IMR-90 (cell line): ENCODE results near the gene HAVCR1. TPM values are rescaled to one million over a fixed set of nuclear protein-coding genes. Genes with fewer than 3 reads are reported as not detected.

Experiments used
- ATAC-seq: fragments of 200-7000 bp; cut with Tn5 transposase; 2 replicates; pipeline ENCODE4 v1.9.1; 2020; ENCODE audit warnings: low read depth, mild to moderate bottlenecking, moderate library complexity
- BruUV-seq: library from RNA; stranded (reverse); fragments of 400-500 nt; replicated peaks from 2 replicates; lab custom pipeline; 2021; lab: Mats Ljungman, UMichigan
- CTCF ChIA-PET: fragments of 300-600 bp; formaldehyde crosslinking; extraction: SDS; loops from one replicate; lab custom pipeline; 2021; ENCODE audit warnings: antibody characterized with exemption; lab: Yijun Ruan, JAX
- POLR2A ChIA-PET: fragments of 300-600 bp; sonication (Branson Sonifier 250); formaldehyde crosslinking; loops from one replicate; lab custom pipeline; 2022; ENCODE audit warnings: antibody characterized with exemption; ENCODE audit not compliant: unreplicated experiment; lab: Charles Lee
- DNase-seq: peaks from one replicate; pipeline ENCODE4 v3.0.0; 2013
- H2AFZ ChIP-seq: replicated peaks from 2 replicates; pipeline ENCODE3; 2013; ENCODE audit warnings: low read length, mild to moderate bottlenecking; ENCODE audit not compliant: poor library complexity
- H2AK5ac ChIP-seq: 2 replicates; pipeline ENCODE4 v1.6.1; 2013; ENCODE audit warnings: low read depth, low read length, inconsistent platforms
- H2AK9ac ChIP-seq: replicated peaks from 2 replicates; pipeline ENCODE3; 2013; ENCODE audit warnings: mild to moderate bottlenecking, low read depth, low read length, moderate library complexity; ENCODE audit not compliant: poor library complexity
- H2BK120ac ChIP-seq: 2 replicates; pipeline ENCODE4 v1.6.1; 2013; ENCODE audit warnings: low read depth, low read length, inconsistent platforms
- H2BK15ac ChIP-seq: 3 replicates; pipeline ENCODE4 v1.6.1; 2013; ENCODE audit warnings: low read depth, low read length, inconsistent platforms
- H2BK20ac ChIP-seq: 2 replicates; pipeline ENCODE4 v1.6.1; 2013; ENCODE audit warnings: low read depth, mild to moderate bottlenecking, inconsistent platforms, low read length, moderate library complexity
- H2BK5ac ChIP-seq: 2 replicates; pipeline ENCODE4 v1.6.1; 2013; ENCODE audit warnings: mild to moderate bottlenecking, low read depth, low read length, inconsistent platforms; ENCODE audit not compliant: poor library complexity, severe bottlenecking
- H3K14ac ChIP-seq: replicated peaks from 2 replicates; pipeline ENCODE4 v1.6.1; 2013; ENCODE audit warnings: low read depth, low read length, inconsistent platforms
- H3K18ac ChIP-seq: 2 replicates; pipeline ENCODE4 v1.6.1; 2013; ENCODE audit warnings: low read depth, low read length, control low read depth
- H3K23ac ChIP-seq: 2 replicates; pipeline ENCODE4 v1.6.1; 2013; ENCODE audit warnings: low read depth, low read length, inconsistent platforms
- H3K27ac ChIP-seq: 2 replicates; pipeline ENCODE4 v1.5.1; 2013; ENCODE audit warnings: mild to moderate bottlenecking, control low read depth, low read length; ENCODE audit not compliant: insufficient read depth
- H3K27me3 ChIP-seq: 2 replicates; pipeline ENCODE4 v1.6.1; 2013; ENCODE audit warnings: low read length; ENCODE audit not compliant: control insufficient read depth, insufficient read depth
- H3K36me3 ChIP-seq: 2 replicates; pipeline ENCODE4 v1.6.1; 2013; ENCODE audit warnings: low read length, mixed read lengths; ENCODE audit not compliant: control insufficient read depth, insufficient read depth
- H3K4ac ChIP-seq: 2 replicates; pipeline ENCODE4 v1.6.1; 2013; ENCODE audit warnings: low read depth, low read length, inconsistent platforms
- H3K4me1 ChIP-seq: 2 replicates; pipeline ENCODE4 v1.6.1; 2013; ENCODE audit warnings: low read length, mixed read lengths; ENCODE audit not compliant: control insufficient read depth, insufficient read depth
- H3K4me2 ChIP-seq: 2 replicates; pipeline ENCODE4 v1.6.1; 2013; ENCODE audit warnings: low read depth, mild to moderate bottlenecking, control low read depth, low read length, moderate library complexity
- H3K4me3 ChIP-seq: 2 replicates; pipeline ENCODE4 v1.5.1; 2013; ENCODE audit warnings: low read depth, mild to moderate bottlenecking, control low read depth, low read length, moderate library complexity; ENCODE audit not compliant: insufficient read depth
- H3K56ac ChIP-seq: 2 replicates; pipeline ENCODE4 v1.6.1; 2013; ENCODE audit warnings: low read length, inconsistent platforms; ENCODE audit not compliant: insufficient read depth; ENCODE audit errors: extremely low read depth
- H3K79me1 ChIP-seq, 2 experiments: 2 replicates each; pipeline ENCODE4 v1.6.1; 2013; ENCODE audit warnings: low read length in 2 of 2, inconsistent platforms in 1 of 2, low read depth in 1 of 2
- H3K9ac ChIP-seq: 2 replicates; pipeline ENCODE4 v1.6.1; 2013; ENCODE audit warnings: low read depth, low read length, control low read depth
- H3K9me1 ChIP-seq: 2 replicates; pipeline ENCODE4 v1.6.1; 2013; ENCODE audit warnings: low read length, inconsistent platforms; ENCODE audit not compliant: insufficient read depth
- H3K9me3 ChIP-seq: 2 replicates; pipeline ENCODE4 v1.6.1; 2013; ENCODE audit warnings: low read length; ENCODE audit not compliant: control insufficient read depth, insufficient read depth
- H4K20me1 ChIP-seq: 2 replicates; pipeline ENCODE4 v1.6.1; 2013; ENCODE audit warnings: low read length, inconsistent platforms; ENCODE audit not compliant: insufficient read depth
- H4K5ac ChIP-seq: 2 replicates; pipeline ENCODE4 v1.6.1; 2013; ENCODE audit warnings: mild to moderate bottlenecking, low read depth, low read length, control low read depth
- H4K8ac ChIP-seq, 2 experiments: 2 replicates each; pipeline ENCODE4 v1.6.1; 2013; ENCODE audit warnings: low read depth in 2 of 2, low read length in 2 of 2, control low read depth in 1 of 2, inconsistent platforms in 1 of 2
- H4K91ac ChIP-seq: 2 replicates; pipeline ENCODE4 v1.6.1; 2013; ENCODE audit warnings: low read depth, low read length, inconsistent platforms; ENCODE audit not compliant: insufficient read depth
- RAD21 ChIP-seq: IDR thresholded peaks from 2 replicates; pipeline ENCODE4 v1.6.1; 2012; ENCODE audit warnings: low read length, improper control_type of control experiment
- WGBS, 2 experiments: methylation state at CpG; one replicate each; pipeline versions ENCODE4 v1.1.5 to v1.1.7; 2013; ENCODE audit warnings: missing lambda C conversion rate in 2 of 2; ENCODE audit not compliant: insufficient read length in 1 of 2; ENCODE audit errors: extremely low coverage in 2 of 2; 5-methylcytosine and 5-hydroxymethylcytosine counted together
- dilution Hi-C: fragments of 300-500 bp; cut with HindIII; formaldehyde crosslinking; loops from one replicate; pipeline ENCODE4 v1.14.3; 2018; ENCODE audit warnings: low sequenced_read_pairs; ENCODE audit not compliant: unreplicated experiment
- in situ Hi-C: fragments of 300-500 bp; cut with MboI; formaldehyde crosslinking; loops from 3 replicates; pipeline ENCODE4 v1.14.3; 2019; ENCODE audit warnings: low sequenced_read_pairs, inconsistent platforms, mixed read lengths
- intact Hi-C: fragments of 100-400 bp; cut with micrococcal nuclease; formaldehyde crosslinking; loops from 2 replicates; pipeline ENCODE4 v1.10.0; 2022
- polyA plus RNA-seq, 3 experiments: library from polyadenylated mRNA; depleted of rRNA; stranded (reverse); fragments of >200 nt; gene quantifications; 2 replicates each; pipeline ENCODE4 v1.2.3, GENCODE V29; 2012; ENCODE audit warnings: low replicate concordance in 1 of 3
- total RNA-seq: library from RNA; depleted of rRNA; stranded (reverse); fragments of >200 nt; gene quantifications from 2 replicates; pipeline ENCODE4 v1.2.3, GENCODE V29; 2012
- TF ChIP-seq, protein P1 (sequence below): fragments of 150-350 bp; IDR thresholded peaks from 2 replicates; pipeline ENCODE4 v1.6.1; 2017; ENCODE audit warnings: mild to moderate bottlenecking, antibody characterized with exemption, low read length, low read depth
- TF ChIP-seq, protein P2 (sequence below): fragments of 150-350 bp; IDR thresholded peaks from 2 replicates; pipeline ENCODE4 v1.6.1; 2016; ENCODE audit warnings: low read depth, mild to moderate bottlenecking, low read length, moderate library complexity, borderline replicate concordance

Gene HAVCR1
- total and polyA plus RNA-seq, 2 of the 4 experiments (the other 2 are of a cell fraction), result not detected

DNA sequence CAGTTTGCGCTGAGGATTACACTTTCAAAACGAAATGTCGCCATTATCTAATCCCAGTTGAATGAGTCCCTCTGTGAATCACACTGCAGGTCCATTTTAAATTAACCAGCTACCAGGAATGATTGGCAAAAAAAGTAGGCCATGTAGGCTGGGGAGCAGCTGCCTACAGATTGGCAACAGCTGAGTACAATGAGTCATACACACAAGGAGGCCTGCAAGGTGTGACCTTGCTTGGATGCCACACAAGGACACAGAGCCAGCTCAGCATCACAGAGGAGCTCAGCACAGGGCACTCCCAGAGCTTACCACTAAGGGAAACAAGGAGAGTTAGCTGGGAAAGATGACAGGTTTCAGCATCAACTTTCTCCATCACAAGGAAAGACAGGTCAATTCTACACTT, 12.9 kb downstream of the HAVCR1 start:
- Histone ChIP-seq H4K20me1 (no peaks in the 10 kb centered on the region), H3K9me1 (no peaks in the 10 kb centered on the region), H3K36me3 (no peaks in the 10 kb centered on the region), H4K5ac (no peak overlapping the region), H3K4me1 (no peaks in the 10 kb centered on the region), H3K4me3 (no peak overlapping the region), H3K56ac (no peak overlapping the region), H3K14ac (no peak overlapping the region), H3K4ac (no peak overlapping the region), H3K79me1 (no peaks in the 10 kb centered on the region), H2AFZ (no peak overlapping the region), H2BK120ac (no peak overlapping the region), H3K23ac (no peak overlapping the region), H2AK9ac (no peak overlapping the region), H2BK15ac (no peak overlapping the region), H2BK5ac (no peak overlapping the region), H2BK20ac (no peak overlapping the region), H3K18ac (no peak overlapping the region), H2AK5ac (no peak overlapping the region), H4K91ac (no peak overlapping the region), H3K9me3 (no peaks in the 10 kb centered on the region), H3K27me3 (no peaks in the 10 kb centered on the region), H3K9ac (no peak overlapping the region), H3K27ac (no peak overlapping the region), H4K8ac (no peak overlapping the region), H3K4me2 (no peak overlapping the region)
- ChIA-PET POLR2A (no interaction called here), CTCF (no interaction called here)
- no CpG with 5 or more reads among the region's 3 CpGs for WGBS, 2 experiments
- TF ChIP-seq, protein P1, sequence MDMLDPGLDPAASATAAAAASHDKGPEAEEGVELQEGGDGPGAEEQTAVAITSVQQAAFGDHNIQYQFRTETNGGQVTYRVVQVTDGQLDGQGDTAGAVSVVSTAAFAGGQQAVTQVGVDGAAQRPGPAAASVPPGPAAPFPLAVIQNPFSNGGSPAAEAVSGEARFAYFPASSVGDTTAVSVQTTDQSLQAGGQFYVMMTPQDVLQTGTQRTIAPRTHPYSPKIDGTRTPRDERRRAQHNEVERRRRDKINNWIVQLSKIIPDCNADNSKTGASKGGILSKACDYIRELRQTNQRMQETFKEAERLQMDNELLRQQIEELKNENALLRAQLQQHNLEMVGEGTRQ, result no peak
- TF ChIP-seq, protein P2, sequence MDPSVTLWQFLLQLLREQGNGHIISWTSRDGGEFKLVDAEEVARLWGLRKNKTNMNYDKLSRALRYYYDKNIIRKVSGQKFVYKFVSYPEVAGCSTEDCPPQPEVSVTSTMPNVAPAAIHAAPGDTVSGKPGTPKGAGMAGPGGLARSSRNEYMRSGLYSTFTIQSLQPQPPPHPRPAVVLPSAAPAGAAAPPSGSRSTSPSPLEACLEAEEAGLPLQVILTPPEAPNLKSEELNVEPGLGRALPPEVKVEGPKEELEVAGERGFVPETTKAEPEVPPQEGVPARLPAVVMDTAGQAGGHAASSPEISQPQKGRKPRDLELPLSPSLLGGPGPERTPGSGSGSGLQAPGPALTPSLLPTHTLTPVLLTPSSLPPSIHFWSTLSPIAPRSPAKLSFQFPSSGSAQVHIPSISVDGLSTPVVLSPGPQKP, result no peak
- TF ChIP-seq RAD21, result no peak
- in situ Hi-C loops (no loop called here), dilution Hi-C loops (no loop called here), intact Hi-C loops (no loop called here)
- BruUV-seq, result no TSS peak
- DNase-seq (no peak), ATAC-seq (no peak)
